ENCODE measurements around the gene PDZRN3. TPM values are rescaled to one million over a fixed set of nuclear protein-coding genes. Genes with fewer than 3 reads are reported as not detected.

PDZRN3 gene
- total and polyA plus RNA-seq, 8 donors, result 20.0 to 88.6 (median 62.3) TPM

DNA sequence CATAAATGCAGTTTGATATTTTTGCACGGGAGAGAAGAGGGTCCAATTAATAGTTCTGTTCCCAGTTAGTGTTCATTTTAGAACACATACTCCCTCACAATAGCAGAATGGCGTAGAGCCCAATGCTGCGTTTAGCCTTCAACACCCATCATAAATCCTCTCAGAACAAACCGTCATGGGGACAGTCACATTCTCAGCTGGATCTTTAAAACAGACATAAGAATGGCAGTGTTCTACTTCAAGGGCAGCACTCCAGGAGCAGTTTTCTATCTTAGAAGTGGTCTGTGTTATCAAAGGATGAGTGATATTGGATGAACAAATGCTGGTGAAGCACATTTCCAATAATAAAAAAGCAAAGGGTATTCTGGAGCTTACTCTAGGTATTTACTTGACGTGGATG lies 230.5 kb downstream of the PDZRN3 start:
- ATAC-seq (no peak), DNase-seq (no peak)
- H3K9me3 ChIP-seq, result no peaks in the 10 kb centered on the region
- no peak overlapping the region for H3K4me3 ChIP-seq
- TF ChIP-seq, protein P1, sequence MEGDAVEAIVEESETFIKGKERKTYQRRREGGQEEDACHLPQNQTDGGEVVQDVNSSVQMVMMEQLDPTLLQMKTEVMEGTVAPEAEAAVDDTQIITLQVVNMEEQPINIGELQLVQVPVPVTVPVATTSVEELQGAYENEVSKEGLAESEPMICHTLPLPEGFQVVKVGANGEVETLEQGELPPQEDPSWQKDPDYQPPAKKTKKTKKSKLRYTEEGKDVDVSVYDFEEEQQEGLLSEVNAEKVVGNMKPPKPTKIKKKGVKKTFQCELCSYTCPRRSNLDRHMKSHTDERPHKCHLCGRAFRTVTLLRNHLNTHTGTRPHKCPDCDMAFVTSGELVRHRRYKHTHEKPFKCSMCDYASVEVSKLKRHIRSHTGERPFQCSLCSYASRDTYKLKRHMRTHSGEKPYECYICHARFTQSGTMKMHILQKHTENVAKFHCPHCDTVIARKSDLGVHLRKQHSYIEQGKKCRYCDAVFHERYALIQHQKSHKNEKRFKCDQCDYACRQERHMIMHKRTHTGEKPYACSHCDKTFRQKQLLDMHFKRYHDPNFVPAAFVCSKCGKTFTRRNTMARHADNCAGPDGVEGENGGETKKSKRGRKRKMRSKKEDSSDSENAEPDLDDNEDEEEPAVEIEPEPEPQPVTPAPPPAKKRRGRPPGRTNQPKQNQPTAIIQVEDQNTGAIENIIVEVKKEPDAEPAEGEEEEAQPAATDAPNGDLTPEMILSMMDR (IDR thresholded peaks at IDR 0.05), result no peak
- H3K36me3 ChIP-seq, result no peaks in the 10 kb centered on the region
- H3K27me3 ChIP-seq, result no peaks in the 10 kb centered on the region
- intact Hi-C loops (cut with DNase I), result no loop called here
- H3K27ac ChIP-seq, result no peak overlapping the region
- no peaks in the 10 kb centered on the region for H3K4me1 ChIP-seq

GRCh38 chr3:73393005-73393404 lies 231.7 kb downstream of the PDZRN3 start:
- Histone ChIP-seq H3K9me3 (no peaks in the 10 kb centered on the region), H3K4me1 (no peaks in the 10 kb centered on the region), H3K4me3 (no peak overlapping the region), H3K36me3 (no peaks in the 10 kb centered on the region), H3K27ac (no peak overlapping the region), H3K27me3 (no peaks in the 10 kb centered on the region)
- intact Hi-C loops (cut with DNase I), result no loop called here
- TF ChIP-seq, protein P1 (IDR thresholded peaks at IDR 0.05), result no peak
- DNase-seq (no peak), ATAC-seq (no peak)

- no peaks in the 10 kb centered on the region for H3K9me3 ChIP-seq
- H3K4me1 ChIP-seq, result no peaks in the 10 kb centered on the region
- H3K27me3 ChIP-seq, result no peaks in the 10 kb centered on the region
- H3K36me3 ChIP-seq, result no peaks in the 10 kb centered on the region
- ATAC-seq (no peak), DNase-seq (no peak)
- no peak overlapping the region for H3K4me3 ChIP-seq
- TF ChIP-seq, protein P1 (IDR thresholded peaks at IDR 0.05), result no peak
- no peak overlapping the region for H3K27ac ChIP-seq
- intact Hi-C loops (cut with DNase I), result no loop called here
Observed at GRCh38 chr3:73391984-73392383, 232.8 kb downstream of the PDZRN3 start.

DNA sequence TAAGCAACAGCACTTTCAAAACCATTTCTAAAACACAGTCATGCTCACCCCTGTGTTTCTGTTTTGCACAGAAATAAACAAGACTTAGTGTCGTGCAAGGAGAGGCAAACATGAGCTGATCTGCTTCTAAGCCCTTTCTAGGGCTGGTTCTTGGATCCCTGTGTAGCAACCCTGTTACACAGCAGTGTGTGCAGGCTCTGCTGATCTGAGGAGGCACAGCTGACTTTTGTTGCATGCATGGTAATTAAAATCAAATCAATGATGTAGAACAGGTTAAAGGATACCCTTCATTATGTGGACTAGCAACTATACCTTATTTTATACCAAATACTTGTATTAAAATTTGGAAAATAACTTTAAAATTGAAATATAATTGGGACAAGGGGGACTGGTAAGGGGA lies 234.8 kb downstream of the PDZRN3 start:
- ATAC-seq (no peak), DNase-seq (peak in 1 of 4 donors; percentile 64)
- no peaks in the 10 kb centered on the region for H3K9me3 ChIP-seq
- intact Hi-C loops (cut with DNase I), result no loop called here
- no peaks in the 10 kb centered on the region for H3K27me3 ChIP-seq
- no peaks in the 10 kb centered on the region for H3K36me3 ChIP-seq
- no peaks in the 10 kb centered on the region for H3K4me1 ChIP-seq
- TF ChIP-seq, protein P1 (IDR thresholded peaks at IDR 0.05), result no peak
- H3K27ac ChIP-seq, result no peak overlapping the region
- H3K4me3 ChIP-seq, result no peak overlapping the region

- DNase-seq, result no peak
- TF ChIP-seq, protein P1 (IDR thresholded peaks at IDR 0.05), result no peak
- no peak overlapping the region for H3K27ac ChIP-seq
- H3K4me1 ChIP-seq, result no peaks in the 10 kb centered on the region
- H3K36me3 ChIP-seq, result no peaks in the 10 kb centered on the region
- intact Hi-C loops (cut with DNase I), result no loop called here
- H3K9me3 ChIP-seq, result peaks cover 0 to 2% of the 10 kb centered on the region in 2 donors
- H3K4me3 ChIP-seq, result no peak overlapping the region
- peak; percentile 50 for ATAC-seq
- no peaks in the 10 kb centered on the region for H3K27me3 ChIP-seq
Observed at GRCh38 chr3:73389117-73389813, 235.5 kb downstream of the PDZRN3 start.

All from left lung (tissue), 10 donors.